Activated B cell treated with CpG ODN at 0.5 μM for 24 hours (primary cell): ENCODE data around the gene C8B. TPM values are rescaled to one million over a fixed set of nuclear protein-coding genes. Genes with fewer than 3 reads are reported as not detected.

Source experiments
- ATAC-seq: fragments of 200-7000 bp; cut with Tn5 transposase; one replicate; pipeline ENCODE4 v1.10.0; 2021; ENCODE audit warnings: low read depth, mild to moderate bottlenecking, moderate library complexity
- CTCF ChIA-PET: fragments of 350-600 bp; sonication (Branson Sonifier 250); formaldehyde crosslinking; loops from one replicate; lab custom pipeline; 2021; ENCODE audit warnings: antibody characterized with exemption; lab: Charles Lee
- POLR2A ChIA-PET: fragments of 350-600 bp; sonication (Branson Sonifier 250); formaldehyde crosslinking; loops from one replicate; lab custom pipeline; 2021; ENCODE audit warnings: antibody characterized with exemption; lab: Charles Lee
- DNase-seq: peaks from one replicate; pipeline ENCODE4 v3.0.0; 2022
- H3K27ac Mint-ChIP-seq: one replicate; pipeline ENCODE4 v1.8.0; 2020; ENCODE audit warnings: mixed read lengths
- H3K27me3 Mint-ChIP-seq: one replicate; pipeline ENCODE4 v1.8.0; 2021; ENCODE audit warnings: mixed read lengths
- H3K36me3 Mint-ChIP-seq: one replicate; pipeline ENCODE4 v1.8.0; 2021; ENCODE audit warnings: low read depth, mixed read lengths
- H3K4me1 Mint-ChIP-seq: one replicate; pipeline ENCODE4 v1.8.0; 2021; ENCODE audit warnings: mixed read lengths
- H3K4me3 Mint-ChIP-seq: one replicate; pipeline ENCODE4 v1.8.0; 2020; ENCODE audit warnings: mild to moderate bottlenecking, mixed read lengths
- H3K9me3 Mint-ChIP-seq: one replicate; pipeline ENCODE4 v1.8.0; 2020; ENCODE audit warnings: mixed read lengths
- intact Hi-C: fragments of 100-400 bp; cut with micrococcal nuclease; formaldehyde crosslinking; loops from one replicate; pipeline ENCODE4 v1.15.1; 2024
- total RNA-seq: library from RNA; stranded (reverse); gene quantifications from 2 replicates; pipeline ENCODE4 v1.2.3, GENCODE V29; 2022
- TF ChIP-seq, protein P1 (sequence below): fragments of 200-600 bp; IDR thresholded peaks from one replicate; pipeline ENCODE4 v1.8.0; 2022; ENCODE audit warnings: antibody characterized with exemption, mild to moderate bottlenecking

Gene C8B
- total RNA-seq, 1 donor from 2014 or later: not detected

DNA sequence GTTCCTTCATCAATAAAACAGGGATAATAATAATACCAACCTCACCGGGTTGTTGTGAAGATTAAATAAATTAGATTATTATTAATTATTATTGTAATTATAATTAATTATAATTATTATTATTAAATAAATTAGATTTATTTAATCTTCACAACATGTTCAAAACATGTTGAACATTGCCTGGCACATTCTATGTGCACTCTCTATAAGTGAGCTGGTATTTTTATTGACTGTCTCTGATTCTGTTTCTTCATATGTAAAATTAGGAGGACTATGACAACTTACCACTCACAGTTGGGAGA is 834 bp upstream of the C8B start:
- CTCF ChIA-PET: no interaction called here
- intact Hi-C loops: no loop called here

DNA sequence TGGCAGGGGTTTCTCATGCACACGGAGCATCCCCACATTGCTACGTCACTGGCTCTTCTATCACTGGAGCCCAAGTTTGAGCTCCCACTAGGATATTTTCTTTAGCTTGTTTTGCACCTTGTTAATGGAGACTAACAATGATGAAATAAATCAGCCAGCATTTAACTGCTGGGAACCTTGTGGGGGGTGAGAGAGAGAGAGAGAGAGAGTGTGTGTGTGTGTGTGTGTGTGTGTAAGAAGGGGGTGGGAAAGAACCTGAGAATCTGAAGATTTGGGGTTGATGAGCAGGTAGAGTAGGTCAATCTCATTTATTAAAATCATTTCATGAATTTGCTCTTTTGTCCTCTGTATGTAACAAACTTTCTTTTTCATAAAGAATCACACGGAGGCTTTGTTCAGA is 624 bp downstream of the C8B start:
- ATAC-seq (no peak), DNase-seq (no peak)
- ChIA-PET CTCF (no interaction called here), POLR2A (no interaction called here)
- intact Hi-C loops: no loop called here
- no peak overlapping the region for H3K27ac Mint-ChIP-seq
- H3K36me3 Mint-ChIP-seq: no peaks in the 10 kb centered on the region
- TF ChIP-seq, protein P1, sequence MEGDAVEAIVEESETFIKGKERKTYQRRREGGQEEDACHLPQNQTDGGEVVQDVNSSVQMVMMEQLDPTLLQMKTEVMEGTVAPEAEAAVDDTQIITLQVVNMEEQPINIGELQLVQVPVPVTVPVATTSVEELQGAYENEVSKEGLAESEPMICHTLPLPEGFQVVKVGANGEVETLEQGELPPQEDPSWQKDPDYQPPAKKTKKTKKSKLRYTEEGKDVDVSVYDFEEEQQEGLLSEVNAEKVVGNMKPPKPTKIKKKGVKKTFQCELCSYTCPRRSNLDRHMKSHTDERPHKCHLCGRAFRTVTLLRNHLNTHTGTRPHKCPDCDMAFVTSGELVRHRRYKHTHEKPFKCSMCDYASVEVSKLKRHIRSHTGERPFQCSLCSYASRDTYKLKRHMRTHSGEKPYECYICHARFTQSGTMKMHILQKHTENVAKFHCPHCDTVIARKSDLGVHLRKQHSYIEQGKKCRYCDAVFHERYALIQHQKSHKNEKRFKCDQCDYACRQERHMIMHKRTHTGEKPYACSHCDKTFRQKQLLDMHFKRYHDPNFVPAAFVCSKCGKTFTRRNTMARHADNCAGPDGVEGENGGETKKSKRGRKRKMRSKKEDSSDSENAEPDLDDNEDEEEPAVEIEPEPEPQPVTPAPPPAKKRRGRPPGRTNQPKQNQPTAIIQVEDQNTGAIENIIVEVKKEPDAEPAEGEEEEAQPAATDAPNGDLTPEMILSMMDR: no peak
- no peaks in the 10 kb centered on the region for H3K27me3 Mint-ChIP-seq
- H3K4me3 Mint-ChIP-seq: no peak overlapping the region
- H3K4me1 Mint-ChIP-seq: no peaks in the 10 kb centered on the region
- peaks cover 2% of the 10 kb centered on the region for H3K9me3 Mint-ChIP-seq

More for the DNA sequence above, 834 bp upstream of the C8B start:
- H3K9me3 Mint-ChIP-seq: peaks cover 2% of the 10 kb centered on the region
- H3K4me3 Mint-ChIP-seq: no peak overlapping the region
- DNase-seq: no peak
- TF ChIP-seq, protein P1: no peak
- ATAC-seq: no peak
- H3K4me1 Mint-ChIP-seq: no peaks in the 10 kb centered on the region
- H3K27ac Mint-ChIP-seq: no peak overlapping the region
- no peaks in the 10 kb centered on the region for H3K36me3 Mint-ChIP-seq
- POLR2A ChIA-PET: no interaction called here
- no peaks in the 10 kb centered on the region for H3K27me3 Mint-ChIP-seq

DNA sequence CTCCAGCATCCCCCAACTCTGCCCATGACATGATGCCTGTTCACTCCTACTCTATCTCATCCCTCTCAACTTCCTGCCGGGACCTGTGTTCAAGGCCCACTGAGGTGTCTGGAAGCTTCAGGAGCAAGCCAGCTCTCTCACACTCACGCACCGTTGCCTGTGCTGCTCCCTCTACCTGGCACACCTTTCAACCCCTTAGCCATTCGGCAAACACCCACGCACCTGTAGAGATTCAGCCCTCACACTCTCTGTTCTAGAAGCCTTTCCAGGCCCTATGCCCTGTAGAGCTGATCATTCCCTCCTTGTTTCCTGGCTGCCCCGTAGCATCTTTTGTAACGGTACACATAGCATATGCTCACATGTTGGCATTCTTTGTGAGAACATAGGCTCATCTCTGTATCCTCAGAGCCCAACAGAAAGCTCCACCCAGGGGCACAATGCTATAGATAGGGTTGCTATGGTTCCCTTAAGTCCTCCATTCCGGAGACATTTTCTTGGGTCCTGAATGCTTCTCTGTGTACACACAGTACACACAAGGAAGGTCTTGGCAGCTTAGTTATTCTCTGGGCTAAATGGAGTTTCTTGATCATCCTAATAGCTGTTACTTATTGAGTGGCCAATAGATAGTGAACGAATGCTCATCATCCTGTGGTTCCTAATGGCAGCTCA is 1.3 kb downstream of the C8B start:
- no peak for ATAC-seq
- ChIA-PET POLR2A (no interaction called here), CTCF (no interaction called here)
- DNase-seq: no peak
- H3K27ac Mint-ChIP-seq: no peak overlapping the region
- H3K27me3 Mint-ChIP-seq: no peaks in the 10 kb centered on the region
- intact Hi-C loops: no loop called here
- H3K4me1 Mint-ChIP-seq: no peaks in the 10 kb centered on the region
- peaks cover 2% of the 10 kb centered on the region for H3K9me3 Mint-ChIP-seq
- no peaks in the 10 kb centered on the region for H3K36me3 Mint-ChIP-seq
- no peak overlapping the region for H3K4me3 Mint-ChIP-seq
- TF ChIP-seq, protein P1: no peak

DNA sequence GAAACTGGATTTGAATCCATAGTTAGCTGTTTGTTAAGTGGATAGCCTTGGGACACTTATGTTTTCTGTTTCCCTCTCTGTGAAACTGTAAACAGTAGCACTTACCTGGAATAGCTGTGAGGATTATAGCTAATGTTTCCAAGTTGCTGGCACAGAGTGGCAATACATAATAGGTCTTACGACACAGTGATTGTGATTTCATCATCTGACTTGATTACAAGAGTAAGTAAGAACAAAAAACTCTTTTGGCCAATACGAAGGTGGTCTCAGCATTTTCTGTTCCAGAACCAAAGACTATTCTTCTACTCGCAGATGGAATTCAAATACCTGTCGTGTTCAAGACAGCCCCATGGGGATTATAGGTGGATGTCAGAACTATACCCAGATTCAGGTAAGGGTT is 2.1 kb downstream of the C8B start:
- intact Hi-C loops: no loop called here
- no peak overlapping the region for H3K4me3 Mint-ChIP-seq
- DNase-seq (no peak), ATAC-seq (no peak)
- ChIA-PET CTCF (no interaction called here), POLR2A (no interaction called here)
- H3K36me3 Mint-ChIP-seq: no peaks in the 10 kb centered on the region
- H3K27me3 Mint-ChIP-seq: no peaks in the 10 kb centered on the region
- no peaks in the 10 kb centered on the region for H3K4me1 Mint-ChIP-seq
- peaks cover 1% of the 10 kb centered on the region for H3K9me3 Mint-ChIP-seq
- no peak overlapping the region for H3K27ac Mint-ChIP-seq
- TF ChIP-seq, protein P1: no peak

DNA sequence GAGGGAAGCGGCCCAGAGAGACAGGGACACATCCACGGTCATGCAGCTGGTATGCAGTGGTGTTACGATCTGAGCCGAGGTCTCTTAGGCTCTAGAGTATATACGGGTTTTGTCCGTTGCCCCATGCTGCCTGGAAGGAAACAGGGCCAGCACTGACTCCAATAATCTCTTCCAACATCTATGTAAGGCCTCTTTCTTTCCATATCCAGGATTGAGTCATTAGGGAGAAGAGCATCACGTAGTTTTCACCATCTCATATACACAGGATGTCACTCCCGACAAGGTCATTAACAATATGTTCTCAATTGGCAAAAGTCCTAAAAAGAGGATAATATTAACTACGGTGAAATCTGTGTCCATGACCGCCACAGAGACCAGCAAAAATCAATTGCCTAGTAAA is 4.4 kb downstream of the C8B start:
- H3K9me3 Mint-ChIP-seq: no peaks in the 10 kb centered on the region
- DNase-seq (no peak), ATAC-seq (no peak)
- H3K4me3 Mint-ChIP-seq: no peak overlapping the region
- no peaks in the 10 kb centered on the region for H3K4me1 Mint-ChIP-seq
- no peaks in the 10 kb centered on the region for H3K27me3 Mint-ChIP-seq
- ChIA-PET POLR2A (no interaction called here), CTCF (no interaction called here)
- H3K36me3 Mint-ChIP-seq: no peaks in the 10 kb centered on the region
- TF ChIP-seq, protein P1: no peak
- no peak overlapping the region for H3K27ac Mint-ChIP-seq
- intact Hi-C loops: no loop called here
